GM12872 (cell line): ENCODE measurements around the gene LAMB1.

Source experiments
- CTCF ChIP-seq: IDR thresholded peaks from 3 replicates; pipeline ENCODE4 v1.5.1; 2011; ENCODE audit warnings: low read depth, mild to moderate bottlenecking, low read length, moderate library complexity; ENCODE audit not compliant: insufficient read depth

LAMB1 gene

GRCh38 chr7:107982042-107982840, 20.7 kb downstream of the LAMB1 start:
- TF ChIP-seq CTCF = no peak

- TF ChIP-seq CTCF = no peak
Measured at GRCh38 chr7:107981466-107981865, 21.5 kb downstream of the LAMB1 start.

- no peak for TF ChIP-seq CTCF
Measured at GRCh38 chr7:107980671-107981190, 22.2 kb downstream of the LAMB1 start.

- no peak for TF ChIP-seq CTCF
Measured at GRCh38 chr7:107980171-107980570, 22.8 kb downstream of the LAMB1 start.

- TF ChIP-seq CTCF = no peak
Measured at GRCh38 chr7:107978815-107979408, 24.0 kb downstream of the LAMB1 start.

GRCh38 chr7:107977048-107977447, 25.9 kb downstream of the LAMB1 start:
- TF ChIP-seq CTCF = no peak

GRCh38 chr7:107976620-107977019, 26.3 kb downstream of the LAMB1 start:
- TF ChIP-seq CTCF = no peak
